A673 (cell line): ENCODE data around the gene RNF212B.

ENCODE experiments used
- CTCF ChIP-seq: fragments of 300-800, 200-600 bp; sonication (generic); conservative IDR thresholded peaks from 2 replicates; pipeline ENCODE4 v1.5.1; 2017; ENCODE audit warnings: low read depth, mild to moderate bottlenecking, antibody characterized with exemption, low read length, moderate library complexity, mixed read lengths
- EZH2 ChIP-seq: fragments of 200-600 bp; sonication (generic); IDR thresholded peaks from 2 replicates; pipeline ENCODE4 v1.6.1; 2017; ENCODE audit warnings: borderline replicate concordance, low read depth, mild to moderate bottlenecking, mixed read lengths, antibody characterized with exemption, low read length; ENCODE audit not compliant: poor library complexity, severe bottlenecking

- TF ChIP-seq CTCF (no peak), EZH2 (no peak)
Measured at GRCh38 chr14:23193432-23193831, 44.3 kb upstream of the RNF212B start.
